H9 (cell line): ENCODE data around the gene FAM83C. TPM values are rescaled to one million over a fixed set of nuclear protein-coding genes. Genes with fewer than 3 reads are reported as not detected.

Experiments
- DNase-seq: peaks from one replicate; pipeline ENCODE4 v3.0.0-alpha.2; 2017
- H2AFZ ChIP-seq: one replicate; pipeline ENCODE4 v1.6.1; 2013; ENCODE audit warnings: mild to moderate bottlenecking, low read length, control low read depth, moderate library complexity
- H2AK5ac ChIP-seq: 2 replicates; pipeline ENCODE4 v1.6.1; 2013; ENCODE audit warnings: low read length, control low read depth, mixed read lengths; ENCODE audit not compliant: insufficient read length
- H2BK120ac ChIP-seq: one replicate; pipeline ENCODE4 v1.6.1; 2013; ENCODE audit warnings: low read depth, mild to moderate bottlenecking, low read length, control low read depth, inconsistent platforms; ENCODE audit not compliant: poor library complexity, severe bottlenecking
- H2BK12ac ChIP-seq: 2 replicates; pipeline ENCODE4 v1.6.1; 2013; ENCODE audit warnings: low read length, control low read depth, mixed read lengths, low read depth; ENCODE audit not compliant: insufficient read length
- H2BK15ac ChIP-seq: 2 replicates; pipeline ENCODE4 v1.6.1; 2013; ENCODE audit warnings: low read depth, low read length, control low read depth
- H2BK20ac ChIP-seq: one replicate; pipeline ENCODE4 v1.6.1; 2013; ENCODE audit warnings: low read depth, mild to moderate bottlenecking, low read length, control low read depth, inconsistent platforms; ENCODE audit not compliant: poor library complexity, severe bottlenecking
- H2BK5ac ChIP-seq: 2 replicates; pipeline ENCODE4 v1.6.1; 2013; ENCODE audit warnings: low read length, control low read depth, mixed read lengths; ENCODE audit not compliant: insufficient read length
- H3K14ac ChIP-seq: 2 replicates; pipeline ENCODE4 v1.6.1; 2013; ENCODE audit warnings: low read length, control low read depth; ENCODE audit not compliant: insufficient read depth
- H3K18ac ChIP-seq: 2 replicates; pipeline ENCODE4 v1.6.1; 2013; ENCODE audit warnings: low read depth, mild to moderate bottlenecking, mixed read lengths, low read length, control low read depth; ENCODE audit not compliant: insufficient read length
- H3K23ac ChIP-seq: 2 replicates; pipeline ENCODE4 v1.6.1; 2013; ENCODE audit warnings: low read length, control low read depth, mixed read lengths, low read depth; ENCODE audit not compliant: insufficient read length
- H3K23me2 ChIP-seq: 2 replicates; pipeline ENCODE4 v1.6.1; 2013; ENCODE audit warnings: low read depth, mild to moderate bottlenecking, mixed read lengths, low read length, control low read depth; ENCODE audit not compliant: insufficient read length, poor library complexity, severe bottlenecking
- H3K27ac ChIP-seq: 2 replicates; pipeline ENCODE4 v1.5.1; 2013; ENCODE audit warnings: low read length, control low read depth, mixed read lengths, low read depth; ENCODE audit not compliant: insufficient read length
- H3K27me3 ChIP-seq: 2 replicates; pipeline ENCODE4 v1.6.1; 2013; ENCODE audit warnings: low read length, control low read depth, inconsistent platforms; ENCODE audit not compliant: insufficient read depth
- H3K4ac ChIP-seq: 2 replicates; pipeline ENCODE4 v1.6.1; 2013; ENCODE audit warnings: low read depth, mild to moderate bottlenecking, control low read depth, inconsistent platforms, low read length, moderate library complexity
- H3K4me1 ChIP-seq: 2 replicates; pipeline ENCODE4 v1.6.1; 2013; ENCODE audit warnings: low read length, control low read depth, inconsistent platforms; ENCODE audit not compliant: insufficient read depth
- H3K4me2 ChIP-seq: 2 replicates; pipeline ENCODE4 v1.6.1; 2013; ENCODE audit warnings: low read length, control low read depth, mixed read lengths; ENCODE audit not compliant: insufficient read length, insufficient read depth
- H3K56ac ChIP-seq: 2 replicates; pipeline ENCODE4 v1.6.1; 2013; ENCODE audit warnings: low read depth, mild to moderate bottlenecking, mixed read lengths, low read length, control low read depth; ENCODE audit not compliant: insufficient read length
- H3K79me1 ChIP-seq: 2 replicates; pipeline ENCODE4 v1.6.1; 2013; ENCODE audit warnings: low read depth, mild to moderate bottlenecking, moderate library complexity, low read length, control low read depth, inconsistent platforms; ENCODE audit not compliant: insufficient read depth, poor library complexity, severe bottlenecking
- H3K79me2 ChIP-seq: 2 replicates; pipeline ENCODE4 v1.6.1; 2013; ENCODE audit warnings: low read length, control low read depth, inconsistent platforms; ENCODE audit not compliant: insufficient read depth
- H3K9ac ChIP-seq: 2 replicates; pipeline ENCODE4 v1.6.1; 2013; ENCODE audit warnings: low read length, control low read depth, mixed read lengths; ENCODE audit not compliant: insufficient read length; ENCODE audit errors: extremely low read depth
- H3K9me3 ChIP-seq: one replicate; pipeline ENCODE4 v1.6.1; 2013; ENCODE audit warnings: low read depth, low read length, inconsistent platforms; ENCODE audit not compliant: control insufficient read depth
- H3T11ph ChIP-seq: one replicate; pipeline ENCODE4 v1.6.1; 2013; ENCODE audit warnings: mild to moderate bottlenecking, low read length, control low read depth, inconsistent platforms
- H4K20me1 ChIP-seq: one replicate; pipeline ENCODE4 v1.6.1; 2013; ENCODE audit not compliant: control insufficient read depth, insufficient read length, insufficient read depth
- H4K5ac ChIP-seq: 2 replicates; pipeline ENCODE4 v1.6.1; 2013; ENCODE audit warnings: low read depth, mild to moderate bottlenecking, mixed read lengths, low read length, control low read depth; ENCODE audit not compliant: insufficient read length
- H4K8ac ChIP-seq: replicated peaks from 2 replicates; pipeline ENCODE4 v1.6.1; 2013; ENCODE audit warnings: low read length, control low read depth, mixed read lengths, low read depth; ENCODE audit not compliant: insufficient read length
- H4K91ac ChIP-seq: 2 replicates; pipeline ENCODE4 v1.6.1; 2013; ENCODE audit warnings: low read depth, mild to moderate bottlenecking, moderate library complexity, mixed read lengths, low read length, control low read depth; ENCODE audit not compliant: insufficient read length
- H3K27ac Mint-ChIP-seq, 3 experiments: 2 replicates in 2 of 3; 3 replicates in 1 of 3; pipeline ENCODE4 v1.8.0; 2020 to 2021; ENCODE audit warnings: mixed read lengths in 3 of 3, mild to moderate bottlenecking in 1 of 3, moderate library complexity in 1 of 3
- H3K27me3 Mint-ChIP-seq: 2 replicates; pipeline ENCODE4 v1.8.0; 2021; ENCODE audit warnings: low read depth, mild to moderate bottlenecking, moderate library complexity, mixed read lengths
- H3K36me3 Mint-ChIP-seq, 3 experiments: 2 replicates in 2 of 3; 3 replicates in 1 of 3; pipeline ENCODE4 v1.8.0; 2020 to 2021; ENCODE audit warnings: low read depth in 3 of 3, mixed read lengths in 3 of 3; ENCODE audit not compliant: insufficient read depth in 1 of 3
- H3K4me1 Mint-ChIP-seq, 2 experiments: 2 replicates each; pipeline ENCODE4 v1.8.0; 2020; ENCODE audit warnings: mixed read lengths in 2 of 2
- H3K4me3 Mint-ChIP-seq, 2 experiments: 2 replicates in 1 of 2; 3 replicates in 1 of 2; pipeline ENCODE4 v1.8.0; 2020 to 2021; ENCODE audit warnings: mild to moderate bottlenecking in 2 of 2, mixed read lengths in 2 of 2, moderate library complexity in 1 of 2
- H3K9me3 Mint-ChIP-seq, 2 experiments: 2 replicates in 1 of 2; 3 replicates in 1 of 2; pipeline ENCODE4 v1.8.0; 2020; ENCODE audit warnings: mild to moderate bottlenecking in 2 of 2, mixed read lengths in 2 of 2, moderate library complexity in 1 of 2
- CTCF ChIP-seq: fragments of 200-600 bp; sonication (generic); conservative IDR thresholded peaks from 3 replicates; pipeline ENCODE4 v1.8.0; 2021; ENCODE audit warnings: antibody characterized with exemption, mild to moderate bottlenecking
- WGBS: extraction: QIAGEN DNeasy Blood & Tissue Kit; methylation state at CpG from one replicate; pipeline ENCODE4 v1.1.7; 2013; ENCODE audit warnings: missing lambda C conversion rate, low lambda C conversion rate, mixed read lengths; ENCODE audit not compliant: insufficient read length; ENCODE audit errors: extremely low coverage; 5-methylcytosine and 5-hydroxymethylcytosine counted together
- total RNA-seq: library from RNA; stranded (reverse); gene quantifications from 2 replicates; pipeline ENCODE4 v1.2.1, GENCODE V29; 2021

FAM83C gene
- total RNA-seq, 1 experiment from 2014 or later = not detected

GRCh38 chr20:35328095-35328685, 36.0 kb upstream of the FAM83C start:
- H3K9ac ChIP-seq = no peak overlapping the region
- H3K27ac Mint-ChIP-seq = no peak overlapping the region
- H3K18ac ChIP-seq = no peak overlapping the region
- no peaks in the 10 kb centered on the region for H3K9me3 ChIP-seq
- no peak overlapping the region for H2BK12ac ChIP-seq
- H3K79me2 ChIP-seq = no peaks in the 10 kb centered on the region
- H3K27ac ChIP-seq = no peak overlapping the region
- no peak overlapping the region for H2BK5ac ChIP-seq
- H3K56ac ChIP-seq = no peak overlapping the region
- H3K4me2 ChIP-seq = no peak overlapping the region
- H3K27me3 Mint-ChIP-seq = no peaks in the 10 kb centered on the region
- H3K4me3 Mint-ChIP-seq = no peak overlapping the region
- no peak overlapping the region for H4K91ac ChIP-seq
- H2BK20ac ChIP-seq = no peak overlapping the region
- no peak overlapping the region for H2BK15ac ChIP-seq
- peaks cover 5 to 6% of the 10 kb centered on the region in 2 experiments for H3K4me1 Mint-ChIP-seq
- H4K8ac ChIP-seq = no peak overlapping the region
- H3K36me3 Mint-ChIP-seq = no peaks in the 10 kb centered on the region
- no peak for TF ChIP-seq CTCF
- H2AK5ac ChIP-seq = no peak overlapping the region
- H3K79me1 ChIP-seq = no peaks in the 10 kb centered on the region
- no peak overlapping the region for H3K14ac ChIP-seq
- DNase-seq = no peak
- H3K27me3 ChIP-seq = no peaks in the 10 kb centered on the region
- no peak overlapping the region for H2BK120ac ChIP-seq
- no peaks in the 10 kb centered on the region for H4K20me1 ChIP-seq
- H3K23me2 ChIP-seq = no peaks in the 10 kb centered on the region
- no peak overlapping the region for H2AFZ ChIP-seq
- H3T11ph ChIP-seq = no peak overlapping the region
- H3K4me1 ChIP-seq = 0 out of 2 replicates have a peak, but pooled peaks cover 2% of the 10 kb centered on the region
- H3K4ac ChIP-seq = no peak overlapping the region
- no CpG with 5 or more reads among the region's 3 CpGs for WGBS
- no peaks in the 10 kb centered on the region for H3K9me3 Mint-ChIP-seq
- no peak overlapping the region for H3K23ac ChIP-seq
- H4K5ac ChIP-seq = no peak overlapping the region
